HepG2 (cell line): Measurements from ENCODE around the gene SBK2. TPM values are rescaled to one million over a fixed set of nuclear protein-coding genes. Genes with fewer than 3 reads are reported as not detected.

Experiments
- ATAC-seq: fragments of 200-7000 bp; cut with Tn5 transposase; 3 replicates; pipeline ENCODE4 v1.9.1; 2020; ENCODE audit warnings: mild to moderate bottlenecking, moderate library complexity
- Bru-seq: library from RNA; stranded (reverse); fragments of 400-500 nt; gene quantifications from one replicate; lab custom pipeline; 2021; lab: Mats Ljungman, UMichigan
- BruChase-seq, 2 experiments: library from RNA; stranded (reverse); fragments of 400-500 nt; gene quantifications; one replicate each; lab custom pipeline; 2021; lab: Mats Ljungman, UMichigan
- BruUV-seq: library from RNA; stranded (reverse); fragments of 400-500 nt; replicated peaks from 2 replicates; lab custom pipeline; 2021; lab: Mats Ljungman, UMichigan
- CTCF ChIA-PET: fragments of 300-600 bp; formaldehyde crosslinking; extraction: SDS; loops from one replicate; lab custom pipeline; 2021; ENCODE audit warnings: low total read pairs, inconsistent platforms, low intra/inter-chr PET ratio; lab: Yijun Ruan, JAX
- POLR2A ChIA-PET: fragments of 350-600 bp; sonication (Branson Sonifier 250); formaldehyde crosslinking; loops from one replicate; lab custom pipeline; 2020; ENCODE audit warnings: antibody characterized with exemption, inconsistent platforms; lab: Yijun Ruan, JAX
- DNase-seq: peaks from one replicate; pipeline ENCODE4 v3.0.0-alpha.2; 2015; ENCODE audit warnings: low spot score
- FAIRE-seq: peaks from 3 replicates; lab custom pipeline; 2011; peaks lifted over from hg19 to GRCh38; lab: Jason Lieb, UNC
- H2AFZ ChIP-seq: one replicate; pipeline ENCODE4 v1.6.1; 2011; ENCODE audit warnings: low read length, inconsistent platforms
- H3K27ac ChIP-seq: fragments of 300-600 bp; 3 replicates; pipeline ENCODE4 v1.8.0; 2011; ENCODE audit warnings: mixed run types, mild to moderate bottlenecking, mixed read lengths, low read length, inconsistent platforms; ENCODE audit not compliant: insufficient read depth; ENCODE audit errors: extremely low read length
- H3K27me3 ChIP-seq, 2 experiments: fragments of 200-600 bp in 1 of 2; 2 replicates in 1 of 2; 3 replicates in 1 of 2; pipeline versions ENCODE4 v1.6.0 to v1.8.0; 2011; ENCODE audit warnings: low read length in 2 of 2, mild to moderate bottlenecking in 2 of 2, moderate library complexity in 2 of 2, inconsistent platforms in 1 of 2; ENCODE audit not compliant: insufficient read depth in 2 of 2, control insufficient read depth in 1 of 2
- H3K36me3 ChIP-seq, 2 experiments: fragments of 200-600 bp in 1 of 2; replicated peaks in 1 of 2; 2 replicates in 1 of 2; 3 replicates in 1 of 2; pipeline versions ENCODE4 v1.5.1 to v1.8.0; 2011; ENCODE audit warnings: low read length in 2 of 2, inconsistent platforms in 1 of 2; ENCODE audit not compliant: insufficient read depth in 2 of 2, control insufficient read depth in 1 of 2
- H3K4me1 ChIP-seq: 2 replicates; pipeline ENCODE4 v1.5.1; 2012; ENCODE audit warnings: low read length, inconsistent platforms; ENCODE audit not compliant: insufficient read depth
- H3K4me2 ChIP-seq: 2 replicates; pipeline ENCODE4 v1.6.0; 2011; ENCODE audit warnings: low read depth, low read length, inconsistent platforms
- H3K4me3 ChIP-seq, 3 experiments: fragments of 200-600 bp in 1 of 3; sonication (generic), shearing (Covaris generic) in 1 of 3; replicated peaks in 1 of 3; 2 replicates each; pipeline ENCODE4 v1.5.1; 2011 to 2016; ENCODE audit warnings: low read length in 3 of 3, inconsistent platforms in 2 of 3, low read depth in 2 of 3, mild to moderate bottlenecking in 2 of 3, control low read depth in 1 of 3, mixed read lengths in 1 of 3; ENCODE audit not compliant: insufficient read depth in 1 of 3
- H3K79me2 ChIP-seq: one replicate; pipeline ENCODE4 v1.6.1; 2011; ENCODE audit warnings: low read length, inconsistent platforms; ENCODE audit not compliant: insufficient read depth
- H3K9ac ChIP-seq: 2 replicates; pipeline ENCODE4 v1.6.0; 2011; ENCODE audit warnings: mild to moderate bottlenecking, low read depth, low read length, inconsistent platforms; ENCODE audit not compliant: insufficient read depth
- H3K9me3 ChIP-seq: 2 replicates; pipeline ENCODE4 v1.5.1; 2012; ENCODE audit warnings: mild to moderate bottlenecking, low read length
- H4K20me1 ChIP-seq: 2 replicates; pipeline ENCODE4 v1.6.0; 2011; ENCODE audit warnings: inconsistent platforms, mild to moderate bottlenecking, low read length, moderate library complexity; ENCODE audit not compliant: insufficient read depth
- FOSL2 ChIP-seq: sonication (generic); formaldehyde crosslinking; IDR thresholded peaks from 2 replicates; pipeline ENCODE4 v1.4.0; 2020; ENCODE audit warnings: missing genetic modification reagents
- HOXA3 ChIP-seq: sonication (generic); formaldehyde crosslinking; IDR thresholded peaks from 2 replicates; pipeline ENCODE4 v1.5.0; 2020; ENCODE audit warnings: missing genetic modification reagents
- KLF6 ChIP-seq: IDR thresholded peaks from 2 replicates; pipeline ENCODE4 v1.8.0; 2016; ENCODE audit warnings: missing biosample characterization, missing genetic modification reagents
- MAZ ChIP-seq, 2 experiments: sonication (generic) in 1 of 2; formaldehyde crosslinking in 1 of 2; IDR thresholded peaks; 2 replicates each; pipeline versions ENCODE4 v1.5.0 to v1.6.1; 2012 to 2020; ENCODE audit warnings: low read depth in 2 of 2, mild to moderate bottlenecking in 2 of 2, borderline replicate concordance in 1 of 2, improper control_type of control experiment in 1 of 2, low read length in 1 of 2, missing genetic modification reagents in 1 of 2, moderate library complexity in 1 of 2
- RFXANK ChIP-seq: IDR thresholded peaks from 2 replicates; pipeline ENCODE4 v1.6.1; 2016
- RFXAP ChIP-seq: sonication (generic); formaldehyde crosslinking; IDR thresholded peaks from 2 replicates; pipeline ENCODE4 v1.4.0; 2020; ENCODE audit warnings: missing genetic modification reagents, borderline replicate concordance
- SP1 ChIP-seq, 2 experiments: fragments of 450-650 bp in 1 of 2; sonication (generic) in 1 of 2; formaldehyde crosslinking in 1 of 2; IDR thresholded peaks; 2 replicates each; pipeline versions ENCODE4 v1.4.0 to v1.6.1; 2016 to 2020; ENCODE audit warnings: missing genetic modification reagents in 1 of 2
- SP4 ChIP-seq: sonication (generic); formaldehyde crosslinking; IDR thresholded peaks from 2 replicates; pipeline ENCODE4 v1.8.1; 2023; ENCODE audit warnings: mild to moderate bottlenecking, missing genetic modification reagents
- STAG1 ChIP-seq: sonication (generic); formaldehyde crosslinking; IDR thresholded peaks from 2 replicates; pipeline ENCODE4 v1.4.0; 2020; ENCODE audit warnings: missing genetic modification reagents
- TERF1 ChIP-seq: sonication (generic); formaldehyde crosslinking; IDR thresholded peaks from 2 replicates; pipeline ENCODE4 v1.8.0; 2022; ENCODE audit warnings: mild to moderate bottlenecking, missing genetic modification reagents, moderate library complexity
- ZSCAN22 ChIP-seq: sonication (generic); formaldehyde crosslinking; IDR thresholded peaks from 2 replicates; pipeline ENCODE4 v1.4.0; 2020; ENCODE audit warnings: mild to moderate bottlenecking, missing genetic modification reagents
- WGBS: methylation state at CpG from one replicate; pipeline ENCODE4 v1.1.6; 2017; ENCODE audit warnings: low lambda C conversion rate; 5-methylcytosine and 5-hydroxymethylcytosine counted together
- in situ Hi-C: cut with HindIII; loops from 2 replicates; pipeline ENCODE4 v1.10.0; 2017; ENCODE audit warnings: low pct_unique_long_range_greater_than_20kb; ENCODE audit not compliant: extremely low pct_ligation_motif_present
- intact Hi-C: fragments of 100-400 bp; cut with micrococcal nuclease; formaldehyde crosslinking; loops from one replicate; pipeline ENCODE4 v1.10.0; 2022; ENCODE audit not compliant: unreplicated experiment
- long read RNA-seq, 2 experiments: library from RNA in 1 of 2; library from polyadenylated mRNA in 1 of 2; stranded (forward) in 1 of 2; unstranded in 1 of 2; transcript quantifications; one replicate each; pipeline ENCODE4 v2.0.0, GENCODE V29; 2019 to 2022
- polyA minus RNA-seq, 3 experiments: library from RNA; depleted of rRNA, polyadenylated mRNA; stranded (reverse); fragments of >200 nt; gene quantifications; 2 replicates each; pipeline ENCODE4 v1.2.3, GENCODE V29; 2011; ENCODE audit warnings: low replicate concordance in 1 of 3
- polyA plus RNA-seq, 8 experiments: library from polyadenylated mRNA; depleted of rRNA in 3 of 8; stranded (reverse) in 7 of 8; unstranded in 1 of 8; fragments of >200 nt; fragmentation: Illumina TruSeq in 4 of 8; extraction: Trizol in 4 of 8; gene quantifications; 2 replicates each; pipeline versions ENCODE4 v1.2.1 to v1.2.3, GENCODE V29; 2011 to 2016; ENCODE audit warnings: low read depth in 4 of 8, missing spikeins in 1 of 8, mixed read lengths in 1 of 8; ENCODE audit not compliant: insufficient read depth in 1 of 8
- total RNA-seq, 5 experiments: library from RNA; depleted of rRNA; stranded (reverse); fragments of >200 nt; fragmentation: Illumina TruSeq; extraction: Trizol; gene quantifications; 2 replicates each; pipeline ENCODE4 v1.2.3, GENCODE V29; 2016; ENCODE audit warnings: low read depth in 1 of 5
- TF ChIP-seq, protein P1 (sequence below): sonication (generic); formaldehyde crosslinking; IDR thresholded peaks from 2 replicates; pipeline ENCODE4 v1.5.1; 2020; ENCODE audit warnings: mild to moderate bottlenecking, missing genetic modification reagents, moderate library complexity

SBK2 gene
- total RNA-seq (2016; rRNA removed; fragmentation: Illumina TruSeq; extraction: Trizol): 0.24 and 0.45 TPM in 2 replicates
- total RNA-seq (2016; cell fraction: cytosol; rRNA removed; fragmentation: Illumina TruSeq; extraction: Trizol; ENCODE audit: low read depth): not detected in 2 replicates
- not detected in 2 replicates for total RNA-seq (2016; cell fraction: insoluble cytoplasmic fraction; rRNA removed; fragmentation: Illumina TruSeq; extraction: Trizol)
- 0.22 and 0.28 TPM in 2 replicates for total RNA-seq (2016; cell fraction: membrane; rRNA removed; fragmentation: Illumina TruSeq; extraction: Trizol)
- total RNA-seq (2016; cell fraction: nucleus; rRNA removed; fragmentation: Illumina TruSeq; extraction: Trizol): not detected in 2 replicates
- 0.14 TPM in 1 of 2 replicates, not detected in the other for polyA plus RNA-seq (2011; rRNA removed)
- polyA plus RNA-seq (2011; cell fraction: cytosol; rRNA removed): 0.13 and 0.16 TPM in 2 replicates
- polyA plus RNA-seq (2011; cell fraction: nucleus; rRNA removed): 1.0 and 1.3 TPM in 2 replicates
- 0.25 and 0.45 TPM in 2 replicates for polyA plus RNA-seq (2012)
- not detected in 2 replicates for polyA plus RNA-seq (2016; cell fraction: cytosol; fragmentation: Illumina TruSeq; extraction: Trizol; ENCODE audit: low read depth)
- polyA plus RNA-seq (2016; cell fraction: insoluble cytoplasmic fraction; fragmentation: Illumina TruSeq; extraction: Trizol; ENCODE audit: low read depth): 0.22 and 0.32 TPM in 2 replicates
- polyA plus RNA-seq (2016; cell fraction: membrane; fragmentation: Illumina TruSeq; extraction: Trizol; ENCODE audit: low read depth): not detected in 2 replicates
- polyA plus RNA-seq (2016; cell fraction: nucleus; fragmentation: Illumina TruSeq; extraction: Trizol; ENCODE audit: insufficient read depth, low read depth): not detected in 2 replicates
- polyA minus RNA-seq (2011; rRNA and poly(A)+ RNA removed; ENCODE audit: low replicate concordance): 0.54 TPM in 1 of 2 replicates, not detected in the other
- polyA minus RNA-seq (2011; cell fraction: cytosol; rRNA and poly(A)+ RNA removed): 0.59 and 0.79 TPM in 2 replicates
- polyA minus RNA-seq (2011; cell fraction: nucleus; rRNA and poly(A)+ RNA removed): not detected in 2 replicates
- percentile 17 among the genes with signal in this experiment for Bru-seq, nascent RNA
- BruChase-seq, experiment 1, labeled RNA remaining after a 6-hour chase: percentile 21 among the genes with signal in this experiment
- BruChase-seq, experiment 2, labeled RNA remaining after a 2-hour chase: percentile 17 among the genes with signal in this experiment
- long read RNA-seq, experiment 1, partial matches to known transcripts: 0 of 1 reads
- long read RNA-seq, experiment 1, other reads (novel, unspliced or antisense): 0 of 1 reads
- long read RNA-seq, experiment 2: 0 reads

DNA sequence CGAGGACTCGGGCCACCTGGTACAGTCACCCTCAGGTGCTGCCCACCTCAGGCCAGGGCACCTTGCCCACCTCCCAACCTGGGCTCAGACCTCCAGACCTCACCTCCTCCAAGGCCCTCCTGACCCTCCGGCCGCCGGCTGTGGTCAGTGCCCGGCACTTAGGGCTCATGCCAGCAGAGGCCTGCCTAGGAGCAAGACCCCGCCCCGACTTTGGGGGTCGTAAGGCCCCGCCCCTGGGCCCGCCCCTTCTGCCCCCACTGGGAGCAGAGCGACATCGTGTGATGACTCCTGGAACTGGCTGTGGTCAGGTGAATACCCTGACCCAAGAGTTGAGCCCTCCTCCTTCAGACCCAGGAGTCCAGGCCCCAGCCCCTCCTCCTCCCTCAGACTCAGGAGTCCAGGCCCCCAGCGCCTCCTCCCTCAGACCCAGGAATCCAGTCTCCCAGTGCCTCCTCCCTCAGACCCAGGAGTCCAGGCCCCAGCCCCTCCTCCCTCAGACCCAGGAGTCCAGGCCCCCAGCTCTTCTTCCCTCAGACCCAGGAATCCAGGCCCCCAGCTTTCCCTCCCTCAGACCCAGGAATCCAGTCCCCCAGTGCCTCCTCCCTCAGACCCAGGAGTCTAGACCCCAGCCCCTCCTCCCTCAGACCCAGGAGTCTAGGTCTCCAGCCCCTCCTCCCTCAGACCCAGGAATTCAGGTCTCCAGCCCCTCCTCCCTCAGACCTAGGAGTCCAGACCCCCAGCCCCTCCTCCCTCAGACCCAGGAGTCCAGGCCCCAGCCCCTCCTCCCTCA lies at the start of gene SBK2:
TSS of gene SBK2 (minus strand) at position 183 of the 790 bp plus-strand sequence. CDS start 839 bp downstream, outside the sequence.
- Histone ChIP-seq H3K9ac (no peak within 1 kb of the TSS), H3K27ac (no peak within 1 kb of the TSS), H2AFZ (no peak within 1 kb of the TSS), H3K36me3 (no peaks in the 10 kb centered on the region), H4K20me1 (no peaks in the 10 kb centered on the region), H3K4me3 (peak within 1 kb of the TSS in 2 of 3 experiments; percentile 13 to 64; a peak in 2 of 6 replicates), H3K27me3 (no peaks in the 10 kb centered on the region; a peak in 1 of 5 replicates), H3K79me2 (no peaks in the 10 kb centered on the region), H3K4me2 (peak within 1 kb of the TSS; percentile 58), H3K9me3 (no peaks in the 10 kb centered on the region), H3K4me1 (peaks cover 32% of the 10 kb centered on the region)
- FAIRE-seq (no peak), DNase-seq (peak; percentile 33), ATAC-seq (peak; percentile 57)
- in situ Hi-C loops (no loop called here), intact Hi-C loops (no loop called here)
- ChIA-PET POLR2A (no interaction called here), CTCF (interaction anchor here (1.9 kb wide), 1 partner anchor 20 kb away, joined by 6 read pairs; no protein-coding TSS in a partner anchor)
- WGBS: 5% methylated on average over 4 of the region's 14 CpGs
- no TSS peak for BruUV-seq
- TF ChIP-seq STAG1 (peak; percentile 41), ZSCAN22 (CRISPR knock-in tag) (peak; percentile 97), HOXA3 (CRISPR knock-in tag) (no peak), KLF6 (CRISPR knock-in tag) (no peak), RFXANK (CRISPR knock-in tag) (peak; percentile 95), FOSL2 (CRISPR knock-in tag) (no peak), RFXAP (peak; percentile 88), MAZ (IDR thresholded peaks at IDR 0.05; ENCODE audit: borderline replicate concordance, low read depth, low read length) (peak; percentile 30; the same call in 1 of the 2 replicates), MAZ (CRISPR knock-in tag; IDR thresholded peaks at IDR 0.05; ENCODE audit: low read depth) (no peak), SP1 (IDR thresholded peaks at IDR 0.05) (no peak), SP1 (CRISPR knock-in tag; IDR thresholded peaks at IDR 0.05) (peak; percentile 87), TERF1 (CRISPR knock-in tag) (no peak), SP4 (CRISPR knock-in tag) (0 out of 2 replicates have a peak, but pooled peaks have one; percentile 32)
- TF ChIP-seq, protein P1, sequence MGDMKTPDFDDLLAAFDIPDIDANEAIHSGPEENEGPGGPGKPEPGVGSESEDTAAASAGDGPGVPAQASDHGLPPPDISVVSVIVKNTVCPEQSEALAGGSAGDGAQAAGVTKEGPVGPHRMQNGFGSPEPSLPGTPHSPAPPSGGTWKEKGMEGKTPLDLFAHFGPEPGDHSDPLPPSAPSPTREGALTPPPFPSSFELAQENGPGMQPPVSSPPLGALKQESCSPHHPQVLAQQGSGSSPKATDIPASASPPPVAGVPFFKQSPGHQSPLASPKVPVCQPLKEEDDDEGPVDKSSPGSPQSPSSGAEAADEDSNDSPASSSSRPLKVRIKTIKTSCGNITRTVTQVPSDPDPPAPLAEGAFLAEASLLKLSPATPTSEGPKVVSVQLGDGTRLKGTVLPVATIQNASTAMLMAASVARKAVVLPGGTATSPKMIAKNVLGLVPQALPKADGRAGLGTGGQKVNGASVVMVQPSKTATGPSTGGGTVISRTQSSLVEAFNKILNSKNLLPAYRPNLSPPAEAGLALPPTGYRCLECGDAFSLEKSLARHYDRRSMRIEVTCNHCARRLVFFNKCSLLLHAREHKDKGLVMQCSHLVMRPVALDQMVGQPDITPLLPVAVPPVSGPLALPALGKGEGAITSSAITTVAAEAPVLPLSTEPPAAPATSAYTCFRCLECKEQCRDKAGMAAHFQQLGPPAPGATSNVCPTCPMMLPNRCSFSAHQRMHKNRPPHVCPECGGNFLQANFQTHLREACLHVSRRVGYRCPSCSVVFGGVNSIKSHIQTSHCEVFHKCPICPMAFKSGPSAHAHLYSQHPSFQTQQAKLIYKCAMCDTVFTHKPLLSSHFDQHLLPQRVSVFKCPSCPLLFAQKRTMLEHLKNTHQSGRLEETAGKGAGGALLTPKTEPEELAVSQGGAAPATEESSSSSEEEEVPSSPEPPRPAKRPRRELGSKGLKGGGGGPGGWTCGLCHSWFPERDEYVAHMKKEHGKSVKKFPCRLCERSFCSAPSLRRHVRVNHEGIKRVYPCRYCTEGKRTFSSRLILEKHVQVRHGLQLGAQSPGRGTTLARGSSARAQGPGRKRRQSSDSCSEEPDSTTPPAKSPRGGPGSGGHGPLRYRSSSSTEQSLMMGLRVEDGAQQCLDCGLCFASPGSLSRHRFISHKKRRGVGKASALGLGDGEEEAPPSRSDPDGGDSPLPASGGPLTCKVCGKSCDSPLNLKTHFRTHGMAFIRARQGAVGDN (CRISPR knock-in tag): 0 out of 2 replicates have a peak, but pooled peaks have one; percentile 24
